IMR-90 (cell line): Measurements from ENCODE around the gene LRRC8E.
"Not testable (repeated sequence)": the region's sequence is repeated elsewhere in the genome, so short reads cannot be mapped to it uniquely, and the experiment has no call there.

ENCODE experiments used
- BHLHE40 ChIP-seq: fragments of 150-350 bp; IDR thresholded peaks from 2 replicates; pipeline ENCODE4 v1.6.1; 2016; ENCODE audit warnings: mild to moderate bottlenecking, low read depth, low read length
- CTCF ChIP-seq: conservative IDR thresholded peaks from 2 replicates; pipeline ENCODE4 v1.5.1; 2012; ENCODE audit warnings: mild to moderate bottlenecking, low read depth, low read length, improper control_type of control experiment
- RAD21 ChIP-seq: IDR thresholded peaks from 2 replicates; pipeline ENCODE4 v1.6.1; 2012; ENCODE audit warnings: low read length, improper control_type of control experiment
- RCOR1 ChIP-seq: IDR thresholded peaks from 2 replicates; pipeline ENCODE4 v1.6.1; 2012; ENCODE audit warnings: mild to moderate bottlenecking, low read length, improper control_type of control experiment; ENCODE audit not compliant: insufficient replicate concordance
- SMC3 ChIP-seq: fragments of 150-350 bp; IDR thresholded peaks from 2 replicates; pipeline ENCODE4 v1.6.1; 2016; ENCODE audit warnings: low read depth, mild to moderate bottlenecking, antibody characterized with exemption, low read length, moderate library complexity

DNA sequence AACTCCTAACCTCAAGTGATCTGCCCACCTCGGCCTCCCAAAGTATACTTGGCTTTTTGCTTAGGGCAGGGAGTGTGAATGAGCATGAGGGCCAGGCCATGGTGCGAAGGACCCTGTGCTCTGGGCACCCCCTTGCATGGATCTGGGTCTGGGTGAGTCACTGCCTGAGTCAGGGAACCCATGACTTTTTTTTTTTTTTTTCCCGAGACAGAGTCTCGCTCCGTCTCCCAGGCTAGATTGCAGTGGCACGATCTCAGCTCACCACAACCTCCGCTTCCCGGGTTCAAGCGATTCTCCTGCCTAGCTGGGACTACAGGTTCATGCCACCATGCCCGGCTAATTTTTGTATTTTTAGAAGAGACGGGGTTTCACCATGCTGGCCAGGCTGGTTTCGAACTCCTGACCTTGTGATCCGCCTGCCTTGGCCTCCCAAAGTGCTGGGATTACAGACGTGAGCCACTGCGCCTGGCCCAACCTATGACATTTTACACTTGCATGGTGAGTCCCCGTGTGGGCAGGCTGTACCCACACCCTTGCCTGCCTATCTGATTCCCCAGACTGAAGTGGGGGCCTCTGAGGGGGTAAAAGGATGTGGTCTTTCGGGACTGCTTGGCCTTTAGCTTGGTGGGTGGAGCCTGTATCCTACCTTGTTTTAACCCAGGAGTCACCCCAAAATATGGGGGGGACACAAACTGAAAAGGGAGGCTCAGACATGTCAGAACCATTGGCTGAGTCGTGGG, 5.2 kb downstream of the LRRC8E start:
- TF ChIP-seq BHLHE40, SMC3, CTCF, RAD21, RCOR1: not testable (repeated sequence)
